WTC11 (cell line): ENCODE measurements around the gene SPATA18. TPM values are rescaled to one million over a fixed set of nuclear protein-coding genes. Genes with fewer than 3 reads are reported as not detected.

Experiments
- CREM ChIP-seq: sonication (generic); formaldehyde crosslinking; IDR thresholded peaks from 2 replicates; pipeline ENCODE4 v1.8.1; 2022; ENCODE audit warnings: mild to moderate bottlenecking, missing genetic modification reagents, moderate library complexity
- FOXP1 ChIP-seq: sonication (generic); formaldehyde crosslinking; IDR thresholded peaks from 2 replicates; pipeline ENCODE4 v1.8.0; 2022; ENCODE audit warnings: missing genetic modification reagents, mild to moderate bottlenecking, moderate library complexity, borderline replicate concordance
- PRRX2 ChIP-seq: fragments of 250-450 bp; sonication (Bioruptor Pico); IDR thresholded peaks from 2 replicates; pipeline ENCODE4 v1.8.0; 2021; ENCODE audit warnings: mild to moderate bottlenecking
- SOX15 ChIP-seq: fragments of 250-450 bp; sonication (Bioruptor Pico); IDR thresholded peaks from 2 replicates; pipeline ENCODE4 v1.9.0; 2021; ENCODE audit warnings: mild to moderate bottlenecking
- ZNF317 ChIP-seq: sonication (generic); formaldehyde crosslinking; IDR thresholded peaks from 2 replicates; pipeline ENCODE4 v1.8.1; 2023; ENCODE audit warnings: low read depth, mild to moderate bottlenecking, moderate library complexity, missing genetic modification reagents, borderline replicate concordance
- total RNA-seq: library from RNA; stranded (reverse); gene quantifications from 3 replicates; pipeline ENCODE4 v1.2.3, GENCODE V29; 2021
- TF ChIP-seq, protein P1 (sequence below): sonication (generic); formaldehyde crosslinking; IDR thresholded peaks from 2 replicates; pipeline ENCODE4 v1.8.1; 2022; ENCODE audit warnings: missing genetic modification reagents, borderline replicate concordance
- TF ChIP-seq, protein P2 (sequence below): sonication (generic); formaldehyde crosslinking; IDR thresholded peaks from 2 replicates; pipeline ENCODE4 v1.8.1; 2022; ENCODE audit warnings: mild to moderate bottlenecking, moderate library complexity, missing genetic modification reagents
- TF ChIP-seq, protein P3 (sequence below): sonication (generic); formaldehyde crosslinking; IDR thresholded peaks from 2 replicates; pipeline ENCODE4 v1.8.0; 2023; ENCODE audit warnings: missing genetic modification reagents, mild to moderate bottlenecking, borderline replicate concordance
- TF ChIP-seq, protein P4 (sequence below): sonication (generic); formaldehyde crosslinking; IDR thresholded peaks from 2 replicates; pipeline ENCODE4 v1.8.1; 2023; ENCODE audit warnings: mild to moderate bottlenecking, moderate library complexity, missing genetic modification reagents
- TF ChIP-seq, protein P5 (sequence below): fragments of 250-450 bp; sonication (Bioruptor Pico); IDR thresholded peaks from 2 replicates; pipeline ENCODE4 v1.9.0; 2021; ENCODE audit warnings: mild to moderate bottlenecking, borderline replicate concordance
- TF ChIP-seq, protein P6 (sequence below): sonication (generic); formaldehyde crosslinking; IDR thresholded peaks from 2 replicates; pipeline ENCODE4 v1.8.1; 2023; ENCODE audit warnings: mild to moderate bottlenecking, missing genetic modification reagents, borderline replicate concordance

Gene SPATA18
- total RNA-seq, 1 experiment from 2014 or later = 6.6 TPM

DNA sequence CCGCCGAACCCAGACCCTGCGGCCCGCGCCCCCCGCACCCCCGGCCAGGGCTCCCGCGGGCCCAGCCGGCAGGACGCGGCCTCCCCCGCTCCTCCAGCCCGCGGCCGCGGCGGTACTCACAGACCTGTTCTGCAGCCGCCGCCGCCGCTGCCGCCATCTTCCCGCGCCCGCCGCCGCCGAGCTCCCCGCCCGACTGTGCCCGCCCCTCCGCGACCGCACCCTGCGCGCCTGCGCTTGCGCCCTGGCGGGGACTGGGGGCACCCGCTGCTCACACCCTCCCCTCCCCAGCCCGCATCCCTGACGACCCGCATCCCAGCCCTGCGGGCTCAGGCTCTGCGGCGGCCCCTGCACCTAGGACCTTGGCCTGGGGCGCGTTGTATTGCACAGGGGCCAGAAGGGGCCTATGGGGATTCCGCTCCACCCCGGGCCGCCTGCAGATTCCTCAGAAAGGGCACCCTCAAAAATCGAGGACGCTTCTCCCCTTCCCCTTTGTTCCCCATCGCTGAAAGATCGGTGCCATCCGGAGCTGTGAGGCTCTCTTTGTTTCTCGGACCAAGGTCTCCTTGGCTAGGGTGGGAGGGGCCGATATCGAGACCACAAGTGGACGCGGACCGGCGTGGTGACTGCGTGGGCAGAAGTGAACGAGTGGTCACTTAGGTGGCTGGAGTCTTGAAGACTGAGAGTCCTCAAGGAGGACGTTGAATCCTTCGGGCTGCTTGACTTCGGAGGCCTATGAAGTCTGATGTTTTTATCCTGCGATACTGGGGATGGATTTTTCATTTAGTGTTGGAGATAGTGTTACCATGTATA, 12.8 kb upstream of the SPATA18 start, which contains the start of gene SGCB (continued):
- no peak for TF ChIP-seq SOX15
- TF ChIP-seq, protein P1, sequence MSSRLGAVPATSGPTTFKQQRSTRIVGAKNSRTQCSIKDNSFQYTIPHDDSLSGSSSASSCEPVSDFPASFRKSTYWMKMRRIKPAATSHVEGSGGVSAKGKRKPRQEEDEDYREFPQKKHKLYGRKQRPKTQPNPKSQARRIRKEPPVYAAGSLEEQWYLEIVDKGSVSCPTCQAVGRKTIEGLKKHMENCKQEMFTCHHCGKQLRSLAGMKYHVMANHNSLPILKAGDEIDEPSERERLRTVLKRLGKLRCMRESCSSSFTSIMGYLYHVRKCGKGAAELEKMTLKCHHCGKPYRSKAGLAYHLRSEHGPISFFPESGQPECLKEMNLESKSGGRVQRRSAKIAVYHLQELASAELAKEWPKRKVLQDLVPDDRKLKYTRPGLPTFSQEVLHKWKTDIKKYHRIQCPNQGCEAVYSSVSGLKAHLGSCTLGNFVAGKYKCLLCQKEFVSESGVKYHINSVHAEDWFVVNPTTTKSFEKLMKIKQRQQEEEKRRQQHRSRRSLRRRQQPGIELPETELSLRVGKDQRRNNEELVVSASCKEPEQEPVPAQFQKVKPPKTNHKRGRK (CRISPR knock-in tag) = no peak
- peak; percentile 46; the same call in 1 of the 2 replicates for TF ChIP-seq FOXP1
- no peak for TF ChIP-seq CREM (CRISPR knock-in tag)
- TF ChIP-seq PRRX2 (CRISPR knock-in tag) = no peak
- TF ChIP-seq, protein P2, sequence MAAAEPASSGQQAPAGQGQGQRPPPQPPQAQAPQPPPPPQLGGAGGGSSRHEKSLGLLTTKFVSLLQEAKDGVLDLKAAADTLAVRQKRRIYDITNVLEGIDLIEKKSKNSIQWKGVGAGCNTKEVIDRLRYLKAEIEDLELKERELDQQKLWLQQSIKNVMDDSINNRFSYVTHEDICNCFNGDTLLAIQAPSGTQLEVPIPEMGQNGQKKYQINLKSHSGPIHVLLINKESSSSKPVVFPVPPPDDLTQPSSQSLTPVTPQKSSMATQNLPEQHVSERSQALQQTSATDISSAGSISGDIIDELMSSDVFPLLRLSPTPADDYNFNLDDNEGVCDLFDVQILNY = peak; percentile 68
- TF ChIP-seq, protein P3, sequence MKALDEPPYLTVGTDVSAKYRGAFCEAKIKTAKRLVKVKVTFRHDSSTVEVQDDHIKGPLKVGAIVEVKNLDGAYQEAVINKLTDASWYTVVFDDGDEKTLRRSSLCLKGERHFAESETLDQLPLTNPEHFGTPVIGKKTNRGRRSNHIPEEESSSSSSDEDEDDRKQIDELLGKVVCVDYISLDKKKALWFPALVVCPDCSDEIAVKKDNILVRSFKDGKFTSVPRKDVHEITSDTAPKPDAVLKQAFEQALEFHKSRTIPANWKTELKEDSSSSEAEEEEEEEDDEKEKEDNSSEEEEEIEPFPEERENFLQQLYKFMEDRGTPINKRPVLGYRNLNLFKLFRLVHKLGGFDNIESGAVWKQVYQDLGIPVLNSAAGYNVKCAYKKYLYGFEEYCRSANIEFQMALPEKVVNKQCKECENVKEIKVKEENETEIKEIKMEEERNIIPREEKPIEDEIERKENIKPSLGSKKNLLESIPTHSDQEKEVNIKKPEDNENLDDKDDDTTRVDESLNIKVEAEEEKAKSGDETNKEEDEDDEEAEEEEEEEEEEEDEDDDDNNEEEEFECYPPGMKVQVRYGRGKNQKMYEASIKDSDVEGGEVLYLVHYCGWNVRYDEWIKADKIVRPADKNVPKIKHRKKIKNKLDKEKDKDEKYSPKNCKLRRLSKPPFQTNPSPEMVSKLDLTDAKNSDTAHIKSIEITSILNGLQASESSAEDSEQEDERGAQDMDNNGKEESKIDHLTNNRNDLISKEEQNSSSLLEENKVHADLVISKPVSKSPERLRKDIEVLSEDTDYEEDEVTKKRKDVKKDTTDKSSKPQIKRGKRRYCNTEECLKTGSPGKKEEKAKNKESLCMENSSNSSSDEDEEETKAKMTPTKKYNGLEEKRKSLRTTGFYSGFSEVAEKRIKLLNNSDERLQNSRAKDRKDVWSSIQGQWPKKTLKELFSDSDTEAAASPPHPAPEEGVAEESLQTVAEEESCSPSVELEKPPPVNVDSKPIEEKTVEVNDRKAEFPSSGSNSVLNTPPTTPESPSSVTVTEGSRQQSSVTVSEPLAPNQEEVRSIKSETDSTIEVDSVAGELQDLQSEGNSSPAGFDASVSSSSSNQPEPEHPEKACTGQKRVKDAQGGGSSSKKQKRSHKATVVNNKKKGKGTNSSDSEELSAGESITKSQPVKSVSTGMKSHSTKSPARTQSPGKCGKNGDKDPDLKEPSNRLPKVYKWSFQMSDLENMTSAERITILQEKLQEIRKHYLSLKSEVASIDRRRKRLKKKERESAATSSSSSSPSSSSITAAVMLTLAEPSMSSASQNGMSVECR (CRISPR knock-in tag) = 0 out of 2 replicates have a peak, but pooled peaks have one; percentile 7
- no peak for TF ChIP-seq ZNF317 (CRISPR knock-in tag)
- TF ChIP-seq, protein P4, sequence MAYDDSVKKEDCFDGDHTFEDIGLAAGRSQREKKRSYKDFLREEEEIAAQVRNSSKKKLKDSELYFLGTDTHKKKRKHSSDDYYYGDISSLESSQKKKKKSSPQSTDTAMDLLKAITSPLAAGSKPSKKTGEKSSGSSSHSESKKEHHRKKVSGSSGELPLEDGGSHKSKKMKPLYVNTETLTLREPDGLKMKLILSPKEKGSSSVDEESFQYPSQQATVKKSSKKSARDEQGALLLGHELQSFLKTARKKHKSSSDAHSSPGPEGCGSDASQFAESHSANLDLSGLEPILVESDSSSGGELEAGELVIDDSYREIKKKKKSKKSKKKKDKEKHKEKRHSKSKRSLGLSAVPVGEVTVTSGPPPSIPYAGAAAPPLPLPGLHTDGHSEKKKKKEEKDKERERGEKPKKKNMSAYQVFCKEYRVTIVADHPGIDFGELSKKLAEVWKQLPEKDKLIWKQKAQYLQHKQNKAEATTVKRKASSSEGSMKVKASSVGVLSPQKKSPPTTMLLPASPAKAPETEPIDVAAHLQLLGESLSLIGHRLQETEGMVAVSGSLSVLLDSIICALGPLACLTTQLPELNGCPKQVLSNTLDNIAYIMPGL (CRISPR knock-in tag) = no peak
- TF ChIP-seq, protein P5, sequence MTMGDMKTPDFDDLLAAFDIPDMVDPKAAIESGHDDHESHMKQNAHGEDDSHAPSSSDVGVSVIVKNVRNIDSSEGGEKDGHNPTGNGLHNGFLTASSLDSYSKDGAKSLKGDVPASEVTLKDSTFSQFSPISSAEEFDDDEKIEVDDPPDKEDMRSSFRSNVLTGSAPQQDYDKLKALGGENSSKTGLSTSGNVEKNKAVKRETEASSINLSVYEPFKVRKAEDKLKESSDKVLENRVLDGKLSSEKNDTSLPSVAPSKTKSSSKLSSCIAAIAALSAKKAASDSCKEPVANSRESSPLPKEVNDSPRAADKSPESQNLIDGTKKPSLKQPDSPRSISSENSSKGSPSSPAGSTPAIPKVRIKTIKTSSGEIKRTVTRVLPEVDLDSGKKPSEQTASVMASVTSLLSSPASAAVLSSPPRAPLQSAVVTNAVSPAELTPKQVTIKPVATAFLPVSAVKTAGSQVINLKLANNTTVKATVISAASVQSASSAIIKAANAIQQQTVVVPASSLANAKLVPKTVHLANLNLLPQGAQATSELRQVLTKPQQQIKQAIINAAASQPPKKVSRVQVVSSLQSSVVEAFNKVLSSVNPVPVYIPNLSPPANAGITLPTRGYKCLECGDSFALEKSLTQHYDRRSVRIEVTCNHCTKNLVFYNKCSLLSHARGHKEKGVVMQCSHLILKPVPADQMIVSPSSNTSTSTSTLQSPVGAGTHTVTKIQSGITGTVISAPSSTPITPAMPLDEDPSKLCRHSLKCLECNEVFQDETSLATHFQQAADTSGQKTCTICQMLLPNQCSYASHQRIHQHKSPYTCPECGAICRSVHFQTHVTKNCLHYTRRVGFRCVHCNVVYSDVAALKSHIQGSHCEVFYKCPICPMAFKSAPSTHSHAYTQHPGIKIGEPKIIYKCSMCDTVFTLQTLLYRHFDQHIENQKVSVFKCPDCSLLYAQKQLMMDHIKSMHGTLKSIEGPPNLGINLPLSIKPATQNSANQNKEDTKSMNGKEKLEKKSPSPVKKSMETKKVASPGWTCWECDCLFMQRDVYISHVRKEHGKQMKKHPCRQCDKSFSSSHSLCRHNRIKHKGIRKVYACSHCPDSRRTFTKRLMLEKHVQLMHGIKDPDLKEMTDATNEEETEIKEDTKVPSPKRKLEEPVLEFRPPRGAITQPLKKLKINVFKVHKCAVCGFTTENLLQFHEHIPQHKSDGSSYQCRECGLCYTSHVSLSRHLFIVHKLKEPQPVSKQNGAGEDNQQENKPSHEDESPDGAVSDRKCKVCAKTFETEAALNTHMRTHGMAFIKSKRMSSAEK (CRISPR knock-in tag) = no peak
- TF ChIP-seq, protein P6, sequence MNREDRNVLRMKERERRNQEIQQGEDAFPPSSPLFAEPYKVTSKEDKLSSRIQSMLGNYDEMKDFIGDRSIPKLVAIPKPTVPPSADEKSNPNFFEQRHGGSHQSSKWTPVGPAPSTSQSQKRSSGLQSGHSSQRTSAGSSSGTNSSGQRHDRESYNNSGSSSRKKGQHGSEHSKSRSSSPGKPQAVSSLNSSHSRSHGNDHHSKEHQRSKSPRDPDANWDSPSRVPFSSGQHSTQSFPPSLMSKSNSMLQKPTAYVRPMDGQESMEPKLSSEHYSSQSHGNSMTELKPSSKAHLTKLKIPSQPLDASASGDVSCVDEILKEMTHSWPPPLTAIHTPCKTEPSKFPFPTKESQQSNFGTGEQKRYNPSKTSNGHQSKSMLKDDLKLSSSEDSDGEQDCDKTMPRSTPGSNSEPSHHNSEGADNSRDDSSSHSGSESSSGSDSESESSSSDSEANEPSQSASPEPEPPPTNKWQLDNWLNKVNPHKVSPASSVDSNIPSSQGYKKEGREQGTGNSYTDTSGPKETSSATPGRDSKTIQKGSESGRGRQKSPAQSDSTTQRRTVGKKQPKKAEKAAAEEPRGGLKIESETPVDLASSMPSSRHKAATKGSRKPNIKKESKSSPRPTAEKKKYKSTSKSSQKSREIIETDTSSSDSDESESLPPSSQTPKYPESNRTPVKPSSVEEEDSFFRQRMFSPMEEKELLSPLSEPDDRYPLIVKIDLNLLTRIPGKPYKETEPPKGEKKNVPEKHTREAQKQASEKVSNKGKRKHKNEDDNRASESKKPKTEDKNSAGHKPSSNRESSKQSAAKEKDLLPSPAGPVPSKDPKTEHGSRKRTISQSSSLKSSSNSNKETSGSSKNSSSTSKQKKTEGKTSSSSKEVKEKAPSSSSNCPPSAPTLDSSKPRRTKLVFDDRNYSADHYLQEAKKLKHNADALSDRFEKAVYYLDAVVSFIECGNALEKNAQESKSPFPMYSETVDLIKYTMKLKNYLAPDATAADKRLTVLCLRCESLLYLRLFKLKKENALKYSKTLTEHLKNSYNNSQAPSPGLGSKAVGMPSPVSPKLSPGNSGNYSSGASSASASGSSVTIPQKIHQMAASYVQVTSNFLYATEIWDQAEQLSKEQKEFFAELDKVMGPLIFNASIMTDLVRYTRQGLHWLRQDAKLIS = no peak
